SK-N-SH treated with all-trans-retinoic acid at 6 μM for 48 hours (cell line): Measurements from ENCODE around the gene CNGA2.

Experiments
- ATAC-seq: fragments of 200-7000 bp; cut with Tn5 transposase; 3 replicates; pipeline ENCODE4 v1.9.1; 2020; ENCODE audit warnings: mild to moderate bottlenecking, moderate library complexity
- ARNTL ChIP-seq: fragments of 450-650 bp; formaldehyde crosslinking; IDR thresholded peaks from 2 replicates; pipeline ENCODE4 v1.5.0; 2020; ENCODE audit warnings: low read depth, mild to moderate bottlenecking, moderate library complexity, borderline replicate concordance
- BACH2 ChIP-seq: fragments of 250-450 bp; sonication (Bioruptor Pico); IDR thresholded peaks from 2 replicates; pipeline ENCODE4 v1.9.0; 2021; ENCODE audit warnings: mild to moderate bottlenecking, borderline replicate concordance
- CSDC2 ChIP-seq: fragments of 250-450 bp; sonication (Bioruptor Pico); IDR thresholded peaks from 2 replicates; pipeline ENCODE4 v1.5.0; 2020; ENCODE audit warnings: mild to moderate bottlenecking, moderate library complexity
- ESRRG ChIP-seq: fragments of 250-450 bp; sonication (Bioruptor Pico); IDR thresholded peaks from 2 replicates; pipeline ENCODE4 v1.6.1; 2021; ENCODE audit warnings: mild to moderate bottlenecking
- GLIS3 ChIP-seq: fragments of 250-450 bp; sonication (Bioruptor Pico); IDR thresholded peaks from 2 replicates; pipeline ENCODE4 v1.5.0; 2020; ENCODE audit warnings: mild to moderate bottlenecking, moderate library complexity
- ISL1 ChIP-seq: fragments of 250-450 bp; sonication (Bioruptor Pico); IDR thresholded peaks from 2 replicates; pipeline ENCODE4 v2.1.2; 2022; ENCODE audit warnings: mild to moderate bottlenecking, moderate library complexity
- OSR1 ChIP-seq: fragments of 250-450 bp; sonication (Bioruptor Pico); IDR thresholded peaks from 2 replicates; pipeline ENCODE4 v1.8.0; 2022; ENCODE audit warnings: moderate library complexity, mild to moderate bottlenecking, inconsistent platforms
- PPARA ChIP-seq: fragments of 250-450 bp; sonication (Bioruptor Pico); IDR thresholded peaks from 2 replicates; pipeline ENCODE4 v1.5.0; 2020; ENCODE audit warnings: mild to moderate bottlenecking, borderline replicate concordance
- RARB ChIP-seq: fragments of 250-450 bp; sonication (Bioruptor Pico); IDR thresholded peaks from 2 replicates; pipeline ENCODE4 v1.8.0; 2021; ENCODE audit warnings: mild to moderate bottlenecking, moderate library complexity
- SNAI2 ChIP-seq: fragments of 250-450 bp; sonication (Bioruptor Pico); IDR thresholded peaks from 2 replicates; pipeline ENCODE4 v1.5.0; 2020; ENCODE audit warnings: mild to moderate bottlenecking, moderate library complexity
- TCF4 ChIP-seq: fragments of 250-450 bp; sonication (Bioruptor Pico); IDR thresholded peaks from 2 replicates; pipeline ENCODE4 v1.8.0; 2021; ENCODE audit warnings: mild to moderate bottlenecking, moderate library complexity, borderline replicate concordance
- TOX ChIP-seq: fragments of 250-450 bp; sonication (Bioruptor Pico); IDR thresholded peaks from 2 replicates; pipeline ENCODE4 v1.8.0; 2021; ENCODE audit warnings: mild to moderate bottlenecking, moderate library complexity, borderline replicate concordance
- ZC3H10 ChIP-seq: fragments of 250-450 bp; sonication (Bioruptor Pico); IDR thresholded peaks from 2 replicates; pipeline ENCODE4 v1.5.1; 2021; ENCODE audit warnings: mild to moderate bottlenecking, moderate library complexity
- ZFP3 ChIP-seq: fragments of 250-450 bp; sonication (Bioruptor Pico); IDR thresholded peaks from 2 replicates; pipeline ENCODE4 v1.5.0; 2020; ENCODE audit warnings: mild to moderate bottlenecking, moderate library complexity
- ZNF565 ChIP-seq: fragments of 450-650 bp; formaldehyde crosslinking; conservative IDR thresholded peaks from 2 replicates; pipeline ENCODE4 v1.5.0; 2020; ENCODE audit warnings: low read depth, mild to moderate bottlenecking, moderate library complexity
- ZNF70 ChIP-seq: fragments of 450-650 bp; formaldehyde crosslinking; IDR thresholded peaks from 2 replicates; pipeline ENCODE4 v1.5.0; 2020; ENCODE audit warnings: mild to moderate bottlenecking, moderate library complexity
- TF ChIP-seq, protein P1 (sequence below): fragments of 250-450 bp; sonication (Bioruptor Pico); IDR thresholded peaks from 2 replicates; pipeline ENCODE4 v1.5.1; 2020; ENCODE audit warnings: low read depth, mild to moderate bottlenecking, moderate library complexity
- TF ChIP-seq, protein P2 (sequence below): fragments of 250-450 bp; sonication (Bioruptor Pico); IDR thresholded peaks from 2 replicates; pipeline ENCODE4 v1.5.0; 2020; ENCODE audit warnings: mild to moderate bottlenecking, moderate library complexity
- TF ChIP-seq, protein P3 (sequence below): fragments of 250-450 bp; sonication (Bioruptor Pico); IDR thresholded peaks from 2 replicates; pipeline ENCODE4 v1.8.0; 2020; ENCODE audit warnings: mild to moderate bottlenecking, moderate library complexity, borderline replicate concordance
- TF ChIP-seq, protein P4 (sequence below): fragments of 250-450 bp; sonication (Bioruptor Pico); IDR thresholded peaks from 2 replicates; pipeline ENCODE4 v1.8.0; 2021; ENCODE audit warnings: low read depth, mild to moderate bottlenecking, moderate library complexity, borderline replicate concordance

Gene CNGA2

DNA sequence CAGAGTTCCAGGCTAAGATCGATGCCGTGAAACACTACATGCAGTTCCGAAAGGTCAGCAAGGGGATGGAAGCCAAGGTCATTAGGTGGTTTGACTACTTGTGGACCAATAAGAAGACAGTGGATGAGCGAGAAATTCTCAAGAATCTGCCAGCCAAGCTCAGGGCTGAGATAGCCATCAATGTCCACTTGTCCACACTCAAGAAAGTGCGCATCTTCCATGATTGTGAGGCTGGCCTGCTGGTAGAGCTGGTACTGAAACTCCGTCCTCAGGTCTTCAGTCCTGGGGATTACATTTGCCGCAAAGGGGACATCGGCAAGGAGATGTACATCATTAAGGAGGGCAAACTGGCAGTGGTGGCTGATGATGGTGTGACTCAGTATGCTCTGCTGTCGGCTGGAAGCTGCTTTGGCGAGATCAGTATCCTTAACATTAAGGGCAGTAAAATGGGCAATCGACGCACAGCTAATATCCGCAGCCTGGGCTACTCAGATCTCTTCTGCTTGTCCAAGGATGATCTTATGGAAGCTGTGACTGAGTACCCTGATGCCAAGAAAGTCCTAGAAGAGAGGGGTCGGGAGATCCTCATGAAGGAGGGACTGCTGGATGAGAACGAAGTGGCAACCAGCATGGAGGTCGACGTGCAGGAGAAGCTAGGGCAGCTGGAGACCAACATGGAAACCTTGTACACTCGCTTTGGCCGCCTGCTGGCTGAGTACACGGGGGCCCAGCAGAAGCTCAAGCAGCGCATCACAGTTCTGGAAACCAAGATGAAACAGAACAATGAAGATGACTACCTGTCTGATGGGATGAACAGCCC lies 9.3 kb downstream of the CNGA2 start:
- TF ChIP-seq, protein P1, sequence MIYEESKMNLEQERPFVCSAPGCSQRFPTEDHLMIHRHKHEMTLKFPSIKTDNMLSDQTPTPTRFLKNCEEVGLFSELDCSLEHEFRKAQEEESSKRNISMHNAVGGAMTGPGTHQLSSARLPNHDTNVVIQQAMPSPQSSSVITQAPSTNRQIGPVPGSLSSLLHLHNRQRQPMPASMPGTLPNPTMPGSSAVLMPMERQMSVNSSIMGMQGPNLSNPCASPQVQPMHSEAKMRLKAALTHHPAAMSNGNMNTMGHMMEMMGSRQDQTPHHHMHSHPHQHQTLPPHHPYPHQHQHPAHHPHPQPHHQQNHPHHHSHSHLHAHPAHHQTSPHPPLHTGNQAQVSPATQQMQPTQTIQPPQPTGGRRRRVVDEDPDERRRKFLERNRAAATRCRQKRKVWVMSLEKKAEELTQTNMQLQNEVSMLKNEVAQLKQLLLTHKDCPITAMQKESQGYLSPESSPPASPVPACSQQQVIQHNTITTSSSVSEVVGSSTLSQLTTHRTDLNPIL (CRISPR knock-in tag) = no peak
- TF ChIP-seq, protein P2, sequence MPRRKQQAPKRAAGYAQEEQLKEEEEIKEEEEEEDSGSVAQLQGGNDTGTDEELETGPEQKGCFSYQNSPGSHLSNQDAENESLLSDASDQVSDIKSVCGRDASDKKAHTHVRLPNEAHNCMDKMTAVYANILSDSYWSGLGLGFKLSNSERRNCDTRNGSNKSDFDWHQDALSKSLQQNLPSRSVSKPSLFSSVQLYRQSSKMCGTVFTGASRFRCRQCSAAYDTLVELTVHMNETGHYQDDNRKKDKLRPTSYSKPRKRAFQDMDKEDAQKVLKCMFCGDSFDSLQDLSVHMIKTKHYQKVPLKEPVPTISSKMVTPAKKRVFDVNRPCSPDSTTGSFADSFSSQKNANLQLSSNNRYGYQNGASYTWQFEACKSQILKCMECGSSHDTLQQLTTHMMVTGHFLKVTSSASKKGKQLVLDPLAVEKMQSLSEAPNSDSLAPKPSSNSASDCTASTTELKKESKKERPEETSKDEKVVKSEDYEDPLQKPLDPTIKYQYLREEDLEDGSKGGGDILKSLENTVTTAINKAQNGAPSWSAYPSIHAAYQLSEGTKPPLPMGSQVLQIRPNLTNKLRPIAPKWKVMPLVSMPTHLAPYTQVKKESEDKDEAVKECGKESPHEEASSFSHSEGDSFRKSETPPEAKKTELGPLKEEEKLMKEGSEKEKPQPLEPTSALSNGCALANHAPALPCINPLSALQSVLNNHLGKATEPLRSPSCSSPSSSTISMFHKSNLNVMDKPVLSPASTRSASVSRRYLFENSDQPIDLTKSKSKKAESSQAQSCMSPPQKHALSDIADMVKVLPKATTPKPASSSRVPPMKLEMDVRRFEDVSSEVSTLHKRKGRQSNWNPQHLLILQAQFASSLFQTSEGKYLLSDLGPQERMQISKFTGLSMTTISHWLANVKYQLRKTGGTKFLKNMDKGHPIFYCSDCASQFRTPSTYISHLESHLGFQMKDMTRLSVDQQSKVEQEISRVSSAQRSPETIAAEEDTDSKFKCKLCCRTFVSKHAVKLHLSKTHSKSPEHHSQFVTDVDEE (CRISPR knock-in tag) = no peak
- no peak for TF ChIP-seq OSR1
- no peak for TF ChIP-seq SNAI2 (CRISPR knock-in tag)
- no peak for TF ChIP-seq TCF4 (CRISPR knock-in tag)
- TF ChIP-seq ZNF70 (CRISPR knock-in tag) = no peak
- no peak for TF ChIP-seq ZFP3
- TF ChIP-seq GLIS3 (CRISPR knock-in tag) = no peak
- TF ChIP-seq ZNF565 (CRISPR knock-in tag) = no peak
- TF ChIP-seq ARNTL (CRISPR knock-in tag) = no peak
- TF ChIP-seq, protein P3, sequence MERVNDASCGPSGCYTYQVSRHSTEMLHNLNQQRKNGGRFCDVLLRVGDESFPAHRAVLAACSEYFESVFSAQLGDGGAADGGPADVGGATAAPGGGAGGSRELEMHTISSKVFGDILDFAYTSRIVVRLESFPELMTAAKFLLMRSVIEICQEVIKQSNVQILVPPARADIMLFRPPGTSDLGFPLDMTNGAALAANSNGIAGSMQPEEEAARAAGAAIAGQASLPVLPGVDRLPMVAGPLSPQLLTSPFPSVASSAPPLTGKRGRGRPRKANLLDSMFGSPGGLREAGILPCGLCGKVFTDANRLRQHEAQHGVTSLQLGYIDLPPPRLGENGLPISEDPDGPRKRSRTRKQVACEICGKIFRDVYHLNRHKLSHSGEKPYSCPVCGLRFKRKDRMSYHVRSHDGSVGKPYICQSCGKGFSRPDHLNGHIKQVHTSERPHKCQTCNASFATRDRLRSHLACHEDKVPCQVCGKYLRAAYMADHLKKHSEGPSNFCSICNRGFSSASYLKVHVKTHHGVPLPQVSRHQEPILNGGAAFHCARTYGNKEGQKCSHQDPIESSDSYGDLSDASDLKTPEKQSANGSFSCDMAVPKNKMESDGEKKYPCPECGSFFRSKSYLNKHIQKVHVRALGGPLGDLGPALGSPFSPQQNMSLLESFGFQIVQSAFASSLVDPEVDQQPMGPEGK (CRISPR knock-in tag) = no peak
- no peak for TF ChIP-seq BACH2 (CRISPR knock-in tag)
- no peak for TF ChIP-seq ESRRG
- no peak for TF ChIP-seq RARB
- no peak for TF ChIP-seq PPARA (CRISPR knock-in tag)
- no peak for ATAC-seq

DNA sequence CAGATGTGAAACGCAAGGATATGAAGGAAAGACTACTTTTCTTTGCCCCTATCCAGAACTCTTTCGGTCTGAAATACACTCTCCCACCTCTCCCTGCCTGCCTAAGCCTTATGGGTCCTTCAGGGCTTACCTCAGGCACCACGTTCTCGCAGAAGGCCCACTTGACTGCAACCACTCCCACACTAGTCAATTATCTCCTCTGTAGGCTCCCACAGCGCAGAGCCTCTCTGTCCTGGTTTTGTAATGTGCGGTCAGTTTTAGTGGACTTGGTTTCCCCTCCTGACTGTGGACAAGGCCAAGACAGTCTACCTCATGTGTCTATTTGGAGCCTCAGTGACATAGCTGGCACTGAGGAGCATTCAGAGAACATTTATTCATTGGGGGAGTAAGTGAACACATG lies 11.1 kb downstream of the CNGA2 start:
- no peak for TF ChIP-seq ESRRG
- TF ChIP-seq PPARA (CRISPR knock-in tag) = no peak
- TF ChIP-seq ZFP3 = no peak
- TF ChIP-seq, protein P2 (CRISPR knock-in tag) = no peak
- no peak for TF ChIP-seq TCF4 (CRISPR knock-in tag)
- TF ChIP-seq CSDC2 = no peak
- TF ChIP-seq OSR1 = no peak
- TF ChIP-seq SNAI2 (CRISPR knock-in tag) = no peak
- TF ChIP-seq ISL1 (CRISPR knock-in tag) = no peak
- no peak for TF ChIP-seq ZNF565 (CRISPR knock-in tag)
- TF ChIP-seq, protein P1 (CRISPR knock-in tag) = no peak
- TF ChIP-seq ARNTL (CRISPR knock-in tag) = no peak
- no peak for TF ChIP-seq ZC3H10 (CRISPR knock-in tag)
- TF ChIP-seq GLIS3 (CRISPR knock-in tag) = no peak

DNA sequence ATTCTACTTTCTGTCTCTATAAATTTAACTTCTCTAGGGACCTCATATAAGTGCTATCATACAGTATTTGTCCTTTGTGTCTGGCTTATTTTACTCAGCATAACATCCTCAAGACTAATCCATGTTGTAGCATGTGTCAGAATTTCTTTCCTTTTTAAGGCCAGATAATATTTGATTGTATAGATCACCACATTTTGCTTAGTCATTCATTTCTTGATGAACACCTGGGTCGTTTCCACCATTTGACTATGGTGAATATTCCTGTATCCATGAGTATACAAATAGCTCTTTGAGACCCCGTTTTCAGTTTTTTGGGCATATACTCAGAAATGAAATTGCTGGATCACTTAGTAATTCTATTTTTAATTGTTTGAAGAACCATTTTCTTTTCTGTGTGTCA lies 12.0 kb downstream of the CNGA2 start:
- TF ChIP-seq OSR1 (no peak), ZFP3 (no peak), TCF4 (CRISPR knock-in tag) (no peak), ARNTL (CRISPR knock-in tag) (no peak), TOX (CRISPR knock-in tag) (no peak), ISL1 (CRISPR knock-in tag) (no peak), PPARA (CRISPR knock-in tag) (no peak), SNAI2 (CRISPR knock-in tag) (no peak)
- TF ChIP-seq, protein P3 (CRISPR knock-in tag) = no peak
- TF ChIP-seq, protein P4, sequence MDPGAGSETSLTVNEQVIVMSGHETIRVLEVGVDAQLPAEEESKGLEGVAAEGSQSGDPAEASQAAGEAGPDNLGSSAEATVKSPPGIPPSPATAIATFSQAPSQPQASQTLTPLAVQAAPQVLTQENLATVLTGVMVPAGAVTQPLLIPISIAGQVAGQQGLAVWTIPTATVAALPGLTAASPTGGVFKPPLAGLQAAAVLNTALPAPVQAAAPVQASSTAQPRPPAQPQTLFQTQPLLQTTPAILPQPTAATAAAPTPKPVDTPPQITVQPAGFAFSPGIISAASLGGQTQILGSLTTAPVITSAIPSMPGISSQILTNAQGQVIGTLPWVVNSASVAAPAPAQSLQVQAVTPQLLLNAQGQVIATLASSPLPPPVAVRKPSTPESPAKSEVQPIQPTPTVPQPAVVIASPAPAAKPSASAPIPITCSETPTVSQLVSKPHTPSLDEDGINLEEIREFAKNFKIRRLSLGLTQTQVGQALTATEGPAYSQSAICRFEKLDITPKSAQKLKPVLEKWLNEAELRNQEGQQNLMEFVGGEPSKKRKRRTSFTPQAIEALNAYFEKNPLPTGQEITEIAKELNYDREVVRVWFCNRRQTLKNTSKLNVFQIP = no peak
- ATAC-seq = no peak

More for the DNA sequence above, 11.1 kb downstream of the CNGA2 start:
- ATAC-seq = no peak
